Urinary bladder (tissue), 4 donors: ENCODE data around the gene RERGL. TPM values are rescaled to one million over a fixed set of nuclear protein-coding genes. Genes with fewer than 3 reads are reported as not detected.
A peak's percentile ranks its signal among the peaks of the same experiment; 100 is the strongest.
"Not testable (repeated sequence)": the region's sequence is repeated elsewhere in the genome, so short reads cannot be mapped to it uniquely, and the experiment has no call there.

Experiments
- DNase-seq: peaks from one replicate; pipeline ENCODE4 v3.0.0-alpha.2; 2015; ENCODE audit errors: extremely low spot score
- H3K27ac ChIP-seq: one replicate; pipeline ENCODE4 v1.5.1; 2013; ENCODE audit warnings: low read depth, mild to moderate bottlenecking, moderate library complexity
- H3K36me3 ChIP-seq: one replicate; pipeline ENCODE4 v1.6.1; 2013; ENCODE audit warnings: mild to moderate bottlenecking, moderate library complexity; ENCODE audit not compliant: insufficient read depth
- H3K4me1 ChIP-seq: one replicate; pipeline ENCODE4 v1.6.1; 2013; ENCODE audit warnings: mild to moderate bottlenecking, moderate library complexity; ENCODE audit not compliant: insufficient read depth
- H3K4me3 ChIP-seq: one replicate; pipeline ENCODE4 v1.5.1; 2013; ENCODE audit warnings: low read depth, low read length
- WGBS: extraction: QIAGEN DNeasy Blood & Tissue Kit; methylation state at CpG from one replicate; pipeline ENCODE4 v1.1.7; 2013; 5-methylcytosine and 5-hydroxymethylcytosine counted together
- polyA plus RNA-seq: library from polyadenylated mRNA; stranded (reverse); fragments of 200-250 nt; gene quantifications from one replicate; pipeline ENCODE4 v1.2.3, GENCODE V29; 2013
- total RNA-seq: library from RNA; depleted of rRNA; stranded (reverse); fragments of >200 nt; gene quantifications from one replicate; pipeline ENCODE4 v1.2.3, GENCODE V29; 2014
- donor health status: healthy with polysubstance abuse.
- donor health status: healthy.

The RERGL gene
- total and polyA plus RNA-seq, 2 donors, result 2.0 to 19.2 TPM

DNA sequence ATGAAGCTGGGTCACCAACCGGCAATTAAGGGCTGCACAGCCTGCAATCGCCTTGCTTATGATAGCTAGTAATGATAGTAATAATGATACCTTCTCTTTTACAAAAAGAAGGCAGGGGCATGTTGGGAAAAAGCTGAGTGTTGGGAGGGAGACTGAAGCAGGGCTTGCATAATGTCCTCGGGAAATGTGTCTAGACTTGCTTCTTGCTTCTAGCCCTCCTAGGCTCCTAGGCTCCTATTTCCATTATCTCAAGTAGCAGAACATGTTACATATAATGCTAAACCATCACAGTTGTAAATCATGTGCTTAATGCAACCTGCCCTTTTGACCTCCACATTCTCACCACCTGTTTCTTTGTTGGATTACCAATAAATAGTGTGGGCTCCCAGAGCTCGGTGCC, 18.7 kb downstream of the RERGL start:
- no peak for DNase-seq
- H3K4me1 ChIP-seq, result no peaks in the 10 kb centered on the region
- no peaks in the 10 kb centered on the region for H3K36me3 ChIP-seq
- WGBS, result 67% methylated on average over 4 of the region's 4 CpGs
- no peak overlapping the region for H3K27ac ChIP-seq
- no peak overlapping the region for H3K4me3 ChIP-seq

DNA sequence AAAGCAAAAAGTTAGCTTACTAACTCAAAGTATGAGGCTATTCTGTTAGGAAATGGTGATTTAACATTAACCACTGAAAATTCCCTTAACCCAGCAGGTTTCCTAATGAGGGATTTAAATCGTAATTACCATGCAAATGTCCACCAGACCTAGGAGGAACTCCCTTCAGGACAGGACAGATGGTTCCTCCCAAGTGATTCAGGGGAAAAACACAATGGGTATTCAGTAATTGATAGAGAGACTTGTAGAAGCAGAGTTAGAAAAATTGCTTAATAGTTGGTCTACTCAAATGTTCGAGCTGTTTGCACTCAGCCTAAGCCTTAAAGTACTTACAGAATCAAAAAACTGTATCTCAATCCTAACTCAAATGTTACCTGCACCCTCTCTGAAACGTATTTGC, 21.6 kb downstream of the RERGL start:
- H3K27ac ChIP-seq, result no peak overlapping the region
- H3K36me3 ChIP-seq, result no peaks in the 10 kb centered on the region
- H3K4me1 ChIP-seq, result no peaks in the 10 kb centered on the region
- DNase-seq, result no peak
- no peak overlapping the region for H3K4me3 ChIP-seq
- 56% methylated on average over 3 of the region's 3 CpGs for WGBS

DNA sequence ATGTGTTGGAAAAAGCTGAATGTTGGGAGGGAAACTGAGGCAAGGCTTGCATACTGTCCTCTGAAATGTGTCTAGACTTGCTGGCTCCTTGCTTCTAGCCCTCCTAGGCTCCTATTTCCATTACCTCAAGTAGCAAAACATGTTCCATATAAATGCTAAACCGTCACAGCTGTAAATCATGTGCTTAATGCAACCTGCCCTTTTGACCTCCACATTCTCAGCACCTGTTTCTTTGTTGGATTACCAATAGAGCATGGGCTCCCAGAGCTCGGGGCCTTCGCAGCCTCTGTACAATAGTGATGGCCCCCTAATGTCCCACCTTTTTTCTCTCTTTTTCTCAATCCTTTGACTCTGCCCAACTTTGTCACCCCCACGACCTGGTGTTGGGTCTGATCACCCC, 23.3 kb downstream of the RERGL start:
- Histone ChIP-seq H3K4me3 (no peak overlapping the region), H3K36me3 (no peaks in the 10 kb centered on the region), H3K4me1 (no peaks in the 10 kb centered on the region), H3K27ac (no peak overlapping the region)
- WGBS, result 53% methylated on average over 4 of the region's 4 CpGs
- no peak for DNase-seq

DNA sequence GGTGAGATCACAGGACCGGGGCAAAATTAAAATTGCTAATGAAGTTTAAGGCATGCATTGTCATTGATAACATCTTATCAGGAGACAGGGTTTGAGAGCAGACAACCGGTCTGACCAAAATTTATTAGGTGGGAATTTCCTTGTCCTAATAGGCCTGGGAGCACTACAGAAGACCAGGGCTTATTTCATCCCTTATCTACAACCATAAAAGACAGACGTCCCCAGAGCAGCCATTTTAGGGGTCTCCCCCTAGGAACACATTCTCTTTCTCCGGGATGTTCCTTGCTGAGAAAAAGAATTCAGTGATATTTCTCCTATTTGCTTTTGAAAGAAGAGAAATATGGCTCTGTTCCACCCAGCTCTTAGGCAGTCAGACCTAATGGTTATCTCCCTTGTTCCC, 27.1 kb downstream of the RERGL start:
- not testable (repeated sequence) for H3K4me1 ChIP-seq, H3K27ac ChIP-seq, DNase-seq, H3K4me3 ChIP-seq, H3K36me3 ChIP-seq
- 49% methylated on average over 4 of the region's 4 CpGs for WGBS

DNA sequence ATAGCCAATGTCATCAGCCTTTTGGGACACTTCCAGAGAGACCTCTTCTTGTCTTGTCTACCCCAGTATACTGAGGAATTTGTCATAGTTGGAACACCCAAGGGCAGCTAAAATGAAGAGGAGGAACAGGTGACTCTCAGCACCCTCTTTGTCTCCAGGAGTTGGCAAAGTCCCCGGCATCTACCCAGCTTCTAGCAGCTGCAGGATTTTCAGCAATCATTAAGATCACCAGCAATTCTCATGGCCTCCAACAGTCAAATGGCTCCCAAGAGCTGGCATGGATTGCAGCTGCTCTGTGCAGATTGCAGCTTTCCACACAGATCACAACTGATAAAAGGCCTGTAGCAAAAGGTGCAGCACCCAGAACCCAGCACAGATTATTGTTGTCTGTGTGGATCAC, 32.9 kb downstream of the RERGL start:
- Histone ChIP-seq H3K36me3 (no peaks in the 10 kb centered on the region), H3K4me1 (no peaks in the 10 kb centered on the region), H3K27ac (no peak overlapping the region), H3K4me3 (no peak overlapping the region)
- no peak for DNase-seq
- 89% methylated on average over 1 of the region's 1 CpG for WGBS

DNA sequence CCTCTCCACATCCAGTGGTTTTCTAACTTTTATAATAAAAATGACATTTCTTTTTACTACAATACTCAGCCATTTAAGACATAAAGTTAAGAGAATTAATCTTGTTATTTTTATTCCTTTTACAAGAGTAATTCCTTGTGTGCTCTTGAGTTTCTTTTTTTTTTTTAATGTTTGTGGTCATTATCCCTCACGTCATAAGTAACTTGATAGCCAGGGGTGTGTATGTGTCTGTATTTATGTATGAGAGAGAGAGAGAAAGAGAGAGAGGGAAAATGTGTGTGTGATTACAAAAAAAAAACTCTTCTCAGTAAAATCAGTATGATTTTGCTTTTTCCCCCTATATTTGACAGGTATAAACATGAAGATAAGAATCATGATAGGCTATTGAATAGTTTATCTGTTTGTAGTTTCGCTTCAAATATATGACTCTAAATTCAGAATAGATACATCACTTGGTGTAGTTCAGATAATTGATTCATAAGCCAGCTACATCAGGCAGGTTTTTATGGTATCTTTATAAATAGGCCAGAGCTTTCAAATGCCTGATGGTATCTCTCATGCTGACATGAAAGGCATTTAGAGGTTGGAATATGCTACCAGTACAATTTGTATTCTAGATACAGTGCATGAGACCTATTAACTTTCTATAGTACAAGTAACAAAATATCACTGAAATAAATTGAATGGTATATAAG, 34.9 kb downstream of the RERGL start:
- no peak overlapping the region for H3K4me3 ChIP-seq
- WGBS, result 35% methylated on average over 2 of the region's 2 CpGs
- H3K4me1 ChIP-seq, result no peaks in the 10 kb centered on the region
- H3K36me3 ChIP-seq, result no peaks in the 10 kb centered on the region
- no peak overlapping the region for H3K27ac ChIP-seq
- peak; percentile 5 for DNase-seq

DNA sequence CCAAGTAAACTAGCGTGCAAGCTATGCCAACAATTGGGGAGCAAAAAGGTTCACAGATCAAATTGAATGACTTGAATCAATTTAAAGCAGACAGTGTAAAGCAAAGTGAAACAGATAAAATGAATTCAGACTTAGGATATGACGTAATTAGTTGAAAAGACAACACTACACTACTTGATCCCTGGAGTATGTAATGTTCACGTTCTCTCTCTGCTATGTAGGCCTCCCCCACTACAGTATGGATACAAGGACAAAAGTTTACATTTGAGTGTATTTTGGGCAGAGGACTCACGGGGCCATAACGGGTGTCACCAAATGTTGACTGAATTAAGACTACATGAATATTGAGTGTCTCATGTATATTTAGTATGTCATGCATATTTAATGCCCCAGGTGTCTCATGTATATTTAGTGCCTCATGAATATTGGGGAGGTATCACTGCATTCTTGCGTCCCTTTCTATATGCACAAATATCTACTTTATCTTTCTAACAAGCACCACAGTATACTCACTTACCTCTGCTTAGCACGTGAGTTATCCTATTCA, 44.5 kb downstream of the RERGL start:
- WGBS, result 80% methylated on average over 7 of the region's 7 CpGs
- Histone ChIP-seq H3K4me1 (no peaks in the 10 kb centered on the region), H3K27ac (no peak overlapping the region), H3K36me3 (no peaks in the 10 kb centered on the region), H3K4me3 (no peak overlapping the region)
- DNase-seq, result no peak

DNA sequence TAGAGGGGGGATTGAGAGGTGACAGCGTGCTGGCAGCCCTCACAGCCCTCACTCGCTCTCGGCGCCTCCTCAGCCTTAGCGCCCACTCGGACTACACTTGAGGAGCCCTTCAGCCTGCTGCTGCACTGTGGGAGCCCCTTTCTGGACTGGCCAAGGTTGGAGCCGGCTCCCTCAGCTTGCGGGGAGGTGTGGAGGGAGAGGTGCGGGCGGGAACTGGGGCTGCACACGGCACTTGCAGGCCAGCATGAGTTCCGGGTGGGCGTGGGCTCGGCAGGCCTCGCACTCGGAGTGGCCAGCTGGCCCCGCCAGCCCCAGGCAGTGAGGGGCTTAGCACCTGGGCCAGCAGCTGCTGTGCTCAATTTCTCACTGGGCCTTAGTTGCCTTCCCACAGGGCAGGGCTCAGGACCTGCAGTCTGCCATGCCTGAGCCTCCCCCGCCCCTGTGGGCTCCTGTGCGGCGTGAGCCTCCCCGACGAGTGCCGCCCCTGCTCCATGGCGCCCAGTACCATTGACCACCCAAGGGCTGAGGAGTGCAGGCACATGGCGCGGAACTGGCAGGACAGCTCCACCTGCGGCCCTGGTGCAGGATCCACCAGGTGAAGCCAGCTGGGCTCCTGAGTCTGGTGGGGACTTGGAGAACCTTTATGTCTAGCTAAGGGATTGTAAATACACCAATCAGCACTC, 49.8 kb downstream of the RERGL start:
- not testable (repeated sequence) for DNase-seq, H3K4me1 ChIP-seq, H3K36me3 ChIP-seq, H3K4me3 ChIP-seq, H3K27ac ChIP-seq
- 95% methylated on average over 27 of the region's 27 CpGs for WGBS

Other genes starting within 250 kb of the RERGL start
- 1.2 TPM for gene PIK3C2G, start 171.3 kb upstream of the RERGL start, total RNA-seq
- gene PIK3C2G, start 171.3 kb upstream of the RERGL start, polyA plus RNA-seq, result 0.03 TPM